Measurements from ENCODE around the gene MAST4.
A peak's percentile ranks its signal among the peaks of the same experiment; 100 is the strongest.
"Not testable (repeated sequence)": the region's sequence is repeated elsewhere in the genome, so short reads cannot be mapped to it uniquely, and the experiment has no call there.

Gene MAST4

GRCh38 chr5:66812291-66812690, 216.1 kb downstream of the MAST4 start:
- H3K27ac ChIP-seq: no peak overlapping the region
- no peak for TF ChIP-seq CTCF (conservative IDR thresholded peaks at IDR 0.05)

GRCh38 chr5:66813306-66813705, 217.1 kb downstream of the MAST4 start:
- no peak for TF ChIP-seq CTCF (conservative IDR thresholded peaks at IDR 0.05)
- no peak overlapping the region for H3K27ac ChIP-seq

- H3K27ac ChIP-seq: no peak overlapping the region; the same call in 1 of the 2 replicates
- TF ChIP-seq CTCF (conservative IDR thresholded peaks at IDR 0.05): peak; percentile 95
Measured at GRCh38 chr5:66814146-66814991, 218.2 kb downstream of the MAST4 start.

- H3K27ac ChIP-seq: no peak overlapping the region
- TF ChIP-seq CTCF (conservative IDR thresholded peaks at IDR 0.05): no peak
Measured at GRCh38 chr5:66818304-66818934, 222.2 kb downstream of the MAST4 start.

- TF ChIP-seq CTCF (conservative IDR thresholded peaks at IDR 0.05): no peak
- no peak overlapping the region for H3K27ac ChIP-seq
Measured at GRCh38 chr5:66818935-66819328, 222.7 kb downstream of the MAST4 start.

- no peak for TF ChIP-seq CTCF (conservative IDR thresholded peaks at IDR 0.05)
- no peak overlapping the region for H3K27ac ChIP-seq
Measured at GRCh38 chr5:66820630-66821207, 224.5 kb downstream of the MAST4 start.

- no peak overlapping the region for H3K27ac ChIP-seq
- no peak for TF ChIP-seq CTCF (conservative IDR thresholded peaks at IDR 0.05)
Measured at GRCh38 chr5:66821688-66822429, 225.7 kb downstream of the MAST4 start.

GRCh38 chr5:66822906-66823305, 226.7 kb downstream of the MAST4 start:
- not testable (repeated sequence) for H3K27ac ChIP-seq
